ENCODE results near the gene AUTS2.

- no peak for TF ChIP-seq CTCF (conservative IDR thresholded peaks at IDR 0.05 in 1 of 2, IDR thresholded peaks at IDR 0.05 in 1 of 2; ENCODE audit: low read depth in 1 of 2, low read length in 2 of 2)
- no peak for TF ChIP-seq EZH2 (IDR thresholded peaks at IDR 0.05; ENCODE audit: low read length, missing control alignments)
Observed at GRCh38 chr7:70566671-70567070, 968.4 kb downstream of the AUTS2 start.
